KOPT-K1 (cell line): ENCODE data around the gene LKAAEAR1.

Source experiments
- H3K27ac ChIP-seq: fragments of 200-600 bp; sonication (generic); 2 replicates; pipeline ENCODE4 v1.5.1; 2016; ENCODE audit warnings: antibody characterized with exemption, mild to moderate bottlenecking, low read depth, low read length; ENCODE audit not compliant: poor library complexity, severe bottlenecking
- H3K36me3 ChIP-seq: fragments of 200-600 bp; sonication (generic); 2 replicates; pipeline ENCODE4 v1.5.1; 2017; ENCODE audit warnings: antibody characterized with exemption, mild to moderate bottlenecking, low read length, moderate library complexity; ENCODE audit not compliant: insufficient read depth
- H3K9me3 ChIP-seq: fragments of 200-600 bp; sonication (generic); 2 replicates; pipeline ENCODE4 v1.5.1; 2017; ENCODE audit warnings: antibody characterized with exemption, low read length, mild to moderate bottlenecking; ENCODE audit not compliant: insufficient read depth, poor library complexity, severe bottlenecking

Gene LKAAEAR1

GRCh38 chr20:64070244-64070993 is 13.8 kb downstream of the LKAAEAR1 start:
- Histone ChIP-seq H3K27ac (no peak overlapping the region), H3K36me3 (peaks cover 39% of the 10 kb centered on the region), H3K9me3 (no peaks in the 10 kb centered on the region)

DNA sequence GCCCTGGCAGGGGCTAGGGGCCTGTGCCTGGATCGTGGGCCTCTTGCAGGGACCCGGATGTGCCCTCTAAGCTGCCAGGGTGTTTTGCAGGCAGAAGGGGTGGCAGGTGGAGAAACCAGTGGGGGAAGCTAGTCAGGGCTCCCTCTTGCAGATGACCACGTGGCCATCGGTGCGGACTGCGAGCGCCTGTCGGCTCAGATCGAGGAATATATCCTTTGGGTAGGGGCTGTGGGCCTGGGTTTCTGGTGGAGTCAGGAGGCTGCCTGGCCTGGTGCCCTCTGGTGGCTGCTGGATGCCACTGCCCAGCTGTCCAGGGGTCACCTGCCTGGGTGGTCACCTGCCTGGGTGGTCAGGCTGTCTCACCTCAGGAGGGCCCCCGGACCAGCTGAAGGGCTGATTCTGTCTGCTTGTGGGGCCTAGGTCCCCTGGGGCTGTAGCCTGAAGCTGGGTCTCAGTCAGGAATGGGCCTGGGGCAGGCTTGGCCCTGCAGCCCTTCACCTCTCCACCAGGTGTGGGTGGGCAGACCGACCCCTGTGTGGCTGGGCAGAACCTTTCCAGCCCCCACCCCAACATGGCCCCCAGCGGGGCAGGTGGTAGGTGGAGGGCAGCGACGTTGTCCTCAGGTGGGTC is 14.5 kb downstream of the LKAAEAR1 start:
- H3K27ac ChIP-seq = no peak overlapping the region
- H3K36me3 ChIP-seq = peaks cover 32% of the 10 kb centered on the region
- H3K9me3 ChIP-seq = no peaks in the 10 kb centered on the region

GRCh38 chr20:64069209-64069613 is 15.0 kb downstream of the LKAAEAR1 start:
- no peaks in the 10 kb centered on the region for H3K9me3 ChIP-seq
- no peak overlapping the region for H3K27ac ChIP-seq
- H3K36me3 ChIP-seq = peaks cover 27% of the 10 kb centered on the region

DNA sequence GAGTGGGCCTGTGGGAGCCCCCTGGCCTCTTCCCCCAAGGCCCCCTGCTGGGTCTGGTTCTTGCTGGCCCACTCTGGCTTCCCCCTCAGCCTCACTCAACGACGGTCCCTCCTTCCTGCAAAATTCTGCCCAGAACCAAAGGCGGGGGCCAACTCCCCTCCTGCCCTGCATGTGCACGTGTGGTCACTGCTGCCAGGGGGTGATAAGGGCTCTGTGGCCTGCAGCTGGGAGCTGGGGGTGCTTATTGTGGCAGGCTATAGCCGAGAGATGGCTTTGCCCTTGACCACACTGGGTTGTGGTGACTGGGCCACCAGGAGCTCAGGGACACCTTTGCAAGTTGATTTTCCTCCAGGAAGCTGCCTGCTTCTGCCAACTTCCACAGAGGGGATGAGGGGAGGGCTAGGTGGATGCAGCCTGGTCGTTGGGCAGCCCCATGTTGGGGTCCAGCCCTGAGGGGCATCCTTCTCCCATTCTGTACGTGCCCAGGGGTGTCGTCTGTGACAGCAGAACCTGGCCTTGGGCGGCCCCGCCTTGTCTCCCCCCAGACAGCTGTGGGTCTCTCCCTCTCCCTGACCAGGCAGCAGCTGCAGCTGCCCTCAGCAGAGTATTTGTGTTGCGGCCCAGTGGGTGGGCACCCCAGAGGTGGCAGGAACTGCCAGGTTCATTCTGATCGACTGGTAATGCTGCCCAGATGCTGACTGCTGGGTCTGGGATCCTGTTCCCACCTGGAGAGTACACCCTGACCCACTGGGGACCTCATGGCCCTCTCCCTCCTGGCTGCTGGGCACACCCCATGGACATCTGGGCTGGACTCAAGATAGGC is 15.6 kb downstream of the LKAAEAR1 start:
- Histone ChIP-seq H3K9me3 (no peaks in the 10 kb centered on the region), H3K36me3 (peaks cover 21% of the 10 kb centered on the region), H3K27ac (no peak overlapping the region)

DNA sequence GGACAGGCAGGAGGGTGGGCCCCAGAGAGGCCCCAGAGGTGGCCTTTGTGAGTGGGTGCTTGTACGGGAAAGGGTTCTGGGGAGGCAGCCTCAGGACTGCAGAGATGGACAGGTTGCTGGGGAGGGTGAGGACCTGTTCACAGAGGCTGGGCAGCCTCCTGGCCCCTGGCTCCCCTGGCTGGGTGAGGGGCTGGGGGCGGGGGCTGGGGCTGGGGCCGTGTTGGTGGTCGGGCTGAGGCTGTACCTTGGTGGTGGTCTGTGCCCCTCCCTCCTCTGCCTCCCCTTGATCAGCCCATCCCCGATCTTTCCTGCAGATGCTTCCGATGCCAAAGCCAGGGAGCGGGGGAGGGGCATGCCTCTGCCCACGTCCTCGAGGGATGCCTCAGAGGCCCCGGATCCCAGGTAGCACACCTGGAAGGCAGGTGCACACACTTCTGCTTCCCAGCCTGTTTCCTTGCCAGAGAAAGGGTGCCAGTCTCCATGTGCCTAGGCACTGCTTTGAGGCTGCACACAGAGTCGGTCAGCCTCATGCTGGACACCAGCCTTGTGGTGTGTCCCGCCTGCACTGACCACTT is 16.4 kb downstream of the LKAAEAR1 start:
- Histone ChIP-seq H3K36me3 (peaks cover 13% of the 10 kb centered on the region), H3K27ac (no peak overlapping the region), H3K9me3 (no peaks in the 10 kb centered on the region)

DNA sequence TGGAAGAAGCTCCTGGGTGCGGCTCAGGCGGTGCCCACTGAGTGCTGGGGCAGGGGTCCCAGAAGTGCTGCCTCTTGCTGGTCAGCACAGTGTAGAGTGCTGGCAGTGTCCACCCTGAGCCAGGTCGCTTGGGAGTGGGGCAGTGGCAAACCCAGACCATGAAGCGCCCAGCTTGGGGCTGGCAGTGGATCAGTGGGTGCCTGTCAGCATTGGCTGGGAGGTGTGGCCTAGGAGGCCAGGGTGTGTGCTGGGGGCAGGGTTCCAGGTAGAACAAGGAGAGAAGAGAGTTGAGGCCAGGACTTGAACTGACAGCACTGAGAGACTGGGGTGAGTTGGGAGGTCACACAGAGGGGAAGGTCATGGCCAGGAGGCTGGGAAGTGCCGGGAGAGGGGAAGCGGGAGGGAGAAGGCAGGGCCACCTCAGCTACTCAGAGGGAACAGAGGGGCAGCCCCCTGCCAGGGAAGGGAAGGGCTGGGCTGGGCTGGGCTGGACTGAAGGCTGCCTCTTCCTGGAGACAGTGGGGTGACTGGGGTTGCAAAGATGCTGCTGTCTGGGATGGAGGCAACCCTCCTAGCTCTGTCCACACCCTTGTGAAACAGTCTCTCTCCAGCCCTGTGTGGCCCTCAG is 17.1 kb downstream of the LKAAEAR1 start:
- Histone ChIP-seq H3K36me3 (peaks cover 6% of the 10 kb centered on the region; the same call in 1 of the 2 replicates), H3K9me3 (no peaks in the 10 kb centered on the region), H3K27ac (no peak overlapping the region)

GRCh38 chr20:64065974-64066343 is 18.2 kb downstream of the LKAAEAR1 start:
- no peaks in the 10 kb centered on the region for H3K36me3 ChIP-seq
- no peaks in the 10 kb centered on the region for H3K9me3 ChIP-seq
- H3K27ac ChIP-seq = peak overlapping the region; percentile 76

DNA sequence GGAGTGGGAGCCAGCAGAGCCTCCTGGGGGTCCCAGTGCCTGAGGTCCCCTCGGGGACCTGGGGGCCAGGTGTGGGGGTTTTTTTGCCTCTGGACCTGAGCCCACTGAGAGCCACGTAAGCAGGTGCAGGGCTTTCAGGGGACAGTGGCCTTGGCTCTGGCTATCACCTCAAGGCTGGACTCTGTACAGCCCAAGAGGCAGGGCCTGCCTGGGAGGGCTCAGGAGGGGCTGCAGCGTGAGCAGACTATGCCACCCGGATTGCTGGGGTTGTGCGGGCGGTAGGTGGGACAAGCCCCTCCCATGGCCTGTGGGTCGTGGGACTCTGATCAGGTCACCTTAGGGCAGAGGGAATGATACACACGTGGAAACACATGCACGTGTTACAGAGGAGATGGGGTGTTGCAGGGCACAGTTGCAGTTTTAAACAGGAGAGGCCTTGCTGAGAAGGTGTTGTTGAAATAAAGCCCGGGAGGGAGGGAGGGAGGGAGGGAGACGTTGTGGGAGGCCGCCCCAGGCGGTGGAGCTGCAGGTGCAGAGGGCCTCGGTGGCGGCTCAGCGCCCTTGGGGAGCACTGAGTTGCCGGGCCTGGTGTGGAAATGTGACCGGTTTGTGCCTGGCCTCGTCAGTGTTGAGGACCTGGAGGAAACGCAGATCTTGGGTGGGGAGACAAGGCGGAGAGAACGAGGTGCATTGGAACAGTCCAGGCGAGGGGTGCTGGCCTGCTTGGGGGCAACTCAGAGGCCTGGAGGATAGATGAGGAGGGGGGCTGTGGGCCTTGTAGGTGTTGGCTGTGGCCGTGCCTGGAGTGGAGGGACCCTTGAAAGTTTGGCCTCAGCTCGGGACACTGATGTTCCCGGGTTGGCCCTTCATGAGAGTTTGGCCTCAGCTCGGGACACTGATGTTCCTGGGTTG is 18.9 kb downstream of the LKAAEAR1 start:
- Histone ChIP-seq H3K9me3 (no peaks in the 10 kb centered on the region), H3K36me3 (no peaks in the 10 kb centered on the region), H3K27ac (peak overlapping the region; percentile 76)

- Histone ChIP-seq H3K36me3 (no peaks in the 10 kb centered on the region), H3K9me3 (no peaks in the 10 kb centered on the region), H3K27ac (peak overlapping the region; percentile 76)
Observed at GRCh38 chr20:64064145-64064698, 20.0 kb downstream of the LKAAEAR1 start.

DNA sequence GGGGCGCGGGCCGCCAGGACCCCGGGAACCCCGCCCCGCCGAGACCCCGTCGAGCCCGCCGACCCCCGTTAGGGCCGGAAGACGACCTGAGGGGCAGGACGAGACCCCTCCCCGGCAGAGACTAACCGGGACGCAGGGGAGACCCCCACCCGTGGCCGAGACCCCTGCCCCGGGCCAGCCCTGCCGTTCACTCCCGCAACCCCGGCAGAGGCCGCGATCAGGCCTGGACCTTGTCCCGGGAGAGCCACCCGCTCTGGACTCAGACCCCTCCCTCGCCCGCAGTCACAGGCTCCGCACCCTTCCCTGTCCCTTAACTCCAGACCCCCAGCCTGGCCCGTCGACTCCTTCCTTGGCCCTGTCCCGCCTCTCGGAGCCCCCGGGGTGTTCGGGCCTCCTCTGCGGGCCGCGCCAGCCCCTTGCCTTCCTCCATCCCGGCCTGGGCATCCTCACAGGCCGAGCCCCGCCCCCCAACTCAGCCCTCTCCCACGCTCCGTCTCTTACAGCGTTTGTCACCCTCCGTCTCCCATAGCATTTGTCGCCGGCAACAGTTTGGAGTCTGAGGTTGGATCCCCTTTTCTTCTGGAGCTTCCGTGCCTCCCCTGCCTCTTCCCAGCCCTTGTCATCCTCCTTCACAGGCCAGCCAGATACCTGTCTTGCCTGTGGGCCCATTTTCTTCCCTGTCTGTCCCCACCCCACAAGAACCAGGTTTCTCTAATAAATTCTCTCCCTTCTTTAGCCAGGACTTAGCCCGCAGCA is 20.6 kb downstream of the LKAAEAR1 start:
- Histone ChIP-seq H3K27ac (peak overlapping the region; percentile 58), H3K36me3 (no peaks in the 10 kb centered on the region), H3K9me3 (no peaks in the 10 kb centered on the region)

GRCh38 chr20:64062596-64063388 is 21.4 kb downstream of the LKAAEAR1 start, which contains the start of gene TCEA2:
TSS of gene TCEA2 (plus strand) at chr20:64063198. CDS start at chr20:64063313, 115 bp downstream.
- Histone ChIP-seq H3K36me3 (no peaks in the 10 kb centered on the region), H3K9me3 (no peaks in the 10 kb centered on the region), H3K27ac (peak within 1 kb of the TSS; percentile 58)

DNA sequence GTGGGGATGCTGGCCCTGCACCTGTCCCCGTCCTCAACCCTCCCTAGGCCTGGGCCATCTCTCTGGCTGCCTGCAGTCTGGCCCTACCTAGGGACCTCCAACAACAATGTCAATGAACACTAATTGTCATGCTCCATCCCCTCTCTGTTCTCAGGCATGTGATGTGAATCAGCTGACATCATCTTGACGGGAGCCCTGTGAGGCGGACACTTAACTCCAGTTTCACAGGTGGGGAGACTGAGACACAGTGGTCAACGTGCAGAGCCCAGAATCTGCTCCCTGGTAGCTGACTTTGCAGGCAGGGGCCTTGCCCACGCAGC is 22.0 kb downstream of the LKAAEAR1 start:
- H3K9me3 ChIP-seq = no peaks in the 10 kb centered on the region
- peak overlapping the region; percentile 58 for H3K27ac ChIP-seq
- H3K36me3 ChIP-seq = no peaks in the 10 kb centered on the region
